Vagina (tissue), 2 donors: ENCODE data around the gene MADD. TPM values are rescaled to one million over a fixed set of nuclear protein-coding genes. Genes with fewer than 3 reads are reported as not detected.

ENCODE experiments used
- DNase-seq, 2 donors: peaks; one replicate each; pipeline ENCODE4 v3.0.0-alpha.2; 2017; ENCODE audit errors: extremely low spot score in 2 of 2
- H3K27ac ChIP-seq: fragments of 200-600 bp; sonication (generic); one replicate; pipeline ENCODE4 v1.5.1; 2019
- H3K27me3 ChIP-seq: fragments of 200-600 bp; sonication (generic); one replicate; pipeline ENCODE4 v1.5.1; 2019
- H3K36me3 ChIP-seq, 2 donors: fragments of 200-600 bp; sonication (generic); one replicate each; pipeline ENCODE4 v1.5.1; 2017 to 2019
- H3K4me1 ChIP-seq: fragments of 200-600 bp; sonication (generic); one replicate; pipeline ENCODE4 v1.5.1; 2019
- H3K4me3 ChIP-seq, 2 donors: fragments of 200-600 bp; sonication (generic); 1 replicate in 1 of 2; 2 replicates in 1 of 2; pipeline ENCODE4 v1.5.1; 2016 to 2019
- H3K9me3 ChIP-seq: fragments of 200-600 bp; sonication (generic); one replicate; pipeline ENCODE4 v1.5.1; 2019
- CTCF ChIP-seq, 3 experiments: fragments of 450-650 bp in 2 of 3; fragments of 200-600 bp in 1 of 3; sonication (generic) in 1 of 3; IDR thresholded peaks; one replicate each; pipeline ENCODE4 v1.5.1; 2017 to 2019; ENCODE audit warnings: antibody characterized with exemption in 3 of 3, mild to moderate bottlenecking in 2 of 3, moderate library complexity in 2 of 3
- POLR2A ChIP-seq, 2 donors: fragments of 450-650 bp; IDR thresholded peaks; one replicate each; pipeline ENCODE4 v1.6.1; 2017; ENCODE audit warnings: antibody characterized with exemption in 2 of 2, mild to moderate bottlenecking in 2 of 2, moderate library complexity in 2 of 2
- POLR2AphosphoS5 ChIP-seq, 2 donors: sonication (generic); formaldehyde crosslinking; IDR thresholded peaks; one replicate each; pipeline ENCODE4 v1.9.0; 2017; ENCODE audit warnings: antibody characterized with exemption in 2 of 2, mild to moderate bottlenecking in 2 of 2, low read depth in 1 of 2; ENCODE audit not compliant: insufficient read depth in 1 of 2
- intact Hi-C: fragments of 100-400 bp; cut with DNase I; formaldehyde crosslinking; loops from one replicate; pipeline ENCODE4 v1.15.1; 2023
- total RNA-seq: library from RNA; depleted of rRNA; stranded (reverse); fragments of >200 nt; gene quantifications from one replicate; pipeline ENCODE4 v1.2.3, GENCODE V29; 2016

The MADD gene
- total RNA-seq, 1 donor from 2014 or later = 56.5 TPM

- no peaks in the 10 kb centered on the region for H3K27me3 ChIP-seq
- no peak overlapping the region for H3K27ac ChIP-seq
- intact Hi-C loops = no loop called here
- H3K36me3 ChIP-seq = peaks cover 3 to 24% of the 10 kb centered on the region in 2 donors
- H3K4me1 ChIP-seq = peaks cover 39% of the 10 kb centered on the region
- H3K4me3 ChIP-seq = no peak overlapping the region
- no peaks in the 10 kb centered on the region for H3K9me3 ChIP-seq
- no peak for TF ChIP-seq POLR2AphosphoS5 (IDR thresholded peaks at IDR 0.05; ENCODE audit: insufficient read depth in 1 of 2, low read depth in 1 of 2)
- TF ChIP-seq POLR2A (IDR thresholded peaks at IDR 0.05) = no peak
- no peak for TF ChIP-seq CTCF (IDR thresholded peaks at IDR 0.05)
- DNase-seq = no peak
Measured at GRCh38 chr11:47271961-47272661, 2.2 kb downstream of the MADD start.

GRCh38 chr11:47272706-47273105 is 2.8 kb downstream of the MADD start:
- intact Hi-C loops = no loop called here
- no peak for TF ChIP-seq CTCF (IDR thresholded peaks at IDR 0.05)
- no peak for TF ChIP-seq POLR2A (IDR thresholded peaks at IDR 0.05)
- TF ChIP-seq POLR2AphosphoS5 (IDR thresholded peaks at IDR 0.05; ENCODE audit: insufficient read depth in 1 of 2, low read depth in 1 of 2) = no peak
- Histone ChIP-seq H3K36me3 (peaks cover 3 to 30% of the 10 kb centered on the region in 2 donors), H3K4me3 (no peak overlapping the region), H3K4me1 (peaks cover 39% of the 10 kb centered on the region), H3K27me3 (no peaks in the 10 kb centered on the region), H3K9me3 (no peaks in the 10 kb centered on the region), H3K27ac (no peak overlapping the region)
- DNase-seq = no peak

- Histone ChIP-seq H3K9me3 (no peaks in the 10 kb centered on the region), H3K36me3 (peaks cover 3 to 46% of the 10 kb centered on the region in 2 donors), H3K27me3 (no peaks in the 10 kb centered on the region), H3K4me3 (no peak overlapping the region), H3K27ac (no peak overlapping the region), H3K4me1 (peaks cover 26% of the 10 kb centered on the region)
- intact Hi-C loops = no loop called here
- no peak for TF ChIP-seq CTCF (IDR thresholded peaks at IDR 0.05)
- TF ChIP-seq POLR2AphosphoS5 (IDR thresholded peaks at IDR 0.05; ENCODE audit: insufficient read depth in 1 of 2, low read depth in 1 of 2) = no peak
- TF ChIP-seq POLR2A (IDR thresholded peaks at IDR 0.05) = no peak
- no peak for DNase-seq
Measured at GRCh38 chr11:47274495-47275235, 4.7 kb downstream of the MADD start.

GRCh38 chr11:47276923-47277322 is 7.0 kb downstream of the MADD start:
- H3K9me3 ChIP-seq = no peaks in the 10 kb centered on the region
- TF ChIP-seq POLR2AphosphoS5 (IDR thresholded peaks at IDR 0.05; ENCODE audit: insufficient read depth in 1 of 2, low read depth in 1 of 2) (no peak), CTCF (IDR thresholded peaks at IDR 0.05) (no peak), POLR2A (IDR thresholded peaks at IDR 0.05) (no peak)
- intact Hi-C loops = no loop called here
- DNase-seq = no peak
- H3K4me3 ChIP-seq = no peak overlapping the region
- H3K4me1 ChIP-seq = peaks cover 10% of the 10 kb centered on the region
- H3K27ac ChIP-seq = no peak overlapping the region
- peaks cover 3 to 69% of the 10 kb centered on the region in 2 donors for H3K36me3 ChIP-seq
- no peaks in the 10 kb centered on the region for H3K27me3 ChIP-seq

GRCh38 chr11:47278058-47278457 is 8.1 kb downstream of the MADD start:
- H3K4me1 ChIP-seq = no peaks in the 10 kb centered on the region
- H3K9me3 ChIP-seq = no peaks in the 10 kb centered on the region
- intact Hi-C loops = no loop called here
- H3K27ac ChIP-seq = no peak overlapping the region
- TF ChIP-seq POLR2A (IDR thresholded peaks at IDR 0.05) (no peak), CTCF (IDR thresholded peaks at IDR 0.05) (no peak), POLR2AphosphoS5 (IDR thresholded peaks at IDR 0.05; ENCODE audit: insufficient read depth in 1 of 2, low read depth in 1 of 2) (no peak)
- H3K27me3 ChIP-seq = no peaks in the 10 kb centered on the region
- DNase-seq = no peak
- H3K4me3 ChIP-seq = no peak overlapping the region
- H3K36me3 ChIP-seq = peaks cover 3 to 80% of the 10 kb centered on the region in 2 donors
